K562 (cell line): ENCODE measurements around the gene CEP76. TPM values are rescaled to one million over a fixed set of nuclear protein-coding genes. Genes with fewer than 3 reads are reported as not detected.
A peak's percentile ranks its signal among the peaks of the same experiment; 100 is the strongest.

Experiments
- ATF1 ChIP-seq, 2 experiments: fragments of 450-650 bp in 1 of 2; IDR thresholded peaks; 2 replicates each; pipeline ENCODE4 v1.6.1; 2016; ENCODE audit warnings: missing compliant biosample characterization in 1 of 2, missing genetic modification characterization in 1 of 2
- CREB1 ChIP-seq, 2 experiments: sonication (generic) in 1 of 2; formaldehyde crosslinking in 1 of 2; IDR thresholded peaks; 2 replicates each; pipeline versions ENCODE4 v1.6.1 to v1.8.0; 2012 to 2022; ENCODE audit warnings: inconsistent platforms in 1 of 2, mild to moderate bottlenecking in 1 of 2, missing genetic modification reagents in 1 of 2, moderate library complexity in 1 of 2
- DMBX1 ChIP-seq: fragments of 250-450 bp; sonication (Bioruptor Pico); IDR thresholded peaks from 2 replicates; pipeline ENCODE4 v1.8.0; 2022; ENCODE audit warnings: inconsistent platforms, mild to moderate bottlenecking, moderate library complexity, borderline replicate concordance
- GTF2B ChIP-seq: IDR thresholded peaks from 2 replicates; pipeline ENCODE4 v1.6.1; 2011; ENCODE audit not compliant: insufficient read length; ENCODE audit errors: extremely low read depth
- HMG20A ChIP-seq: fragments of 450-650 bp; formaldehyde crosslinking; conservative IDR thresholded peaks from 2 replicates; pipeline ENCODE4 v1.4.0; 2020; ENCODE audit warnings: mild to moderate bottlenecking, mixed read lengths
- HMGXB4 ChIP-seq: sonication (generic); formaldehyde crosslinking; IDR thresholded peaks from 2 replicates; pipeline ENCODE4 v1.8.1; 2023; ENCODE audit warnings: mild to moderate bottlenecking, missing genetic modification reagents
- IRF2 ChIP-seq: sonication (generic); formaldehyde crosslinking; IDR thresholded peaks from 2 replicates; pipeline ENCODE4 v1.8.1; 2022; ENCODE audit warnings: mild to moderate bottlenecking, missing genetic modification reagents
- MNT ChIP-seq, 2 experiments: fragments of 450-650 bp; conservative IDR thresholded peaks; 2 replicates each; pipeline ENCODE4 v1.6.1; 2017; ENCODE audit warnings: mild to moderate bottlenecking in 2 of 2, moderate library complexity in 2 of 2
- REST ChIP-seq, 2 experiments: fragments of 450-650 bp; formaldehyde crosslinking in 1 of 2; IDR thresholded peaks; 2 replicates each; pipeline versions ENCODE4 v1.4.0 to v1.6.1; 2014 to 2020; ENCODE audit warnings: mild to moderate bottlenecking in 2 of 2, borderline replicate concordance in 1 of 2, low read depth in 1 of 2
- SMARCC2 ChIP-seq: fragments of 450-650 bp; IDR thresholded peaks from 2 replicates; pipeline ENCODE4 v1.6.1; 2017; ENCODE audit warnings: antibody characterized with exemption, moderate library complexity, mild to moderate bottlenecking, low read depth
- STAG1 ChIP-seq: sonication (generic); formaldehyde crosslinking; IDR thresholded peaks from 2 replicates; pipeline ENCODE4 v1.5.0; 2020; ENCODE audit warnings: missing genetic modification reagents, borderline replicate concordance
- STAT5A ChIP-seq: IDR thresholded peaks from 2 replicates; pipeline ENCODE4 v1.6.1; 2012; ENCODE audit warnings: low read length, inconsistent platforms, borderline replicate concordance
- TBP ChIP-seq: optimal IDR thresholded peaks from 2 replicates; pipeline ENCODE3; 2011; ENCODE audit warnings: low read depth, low read length, improper control_type of control experiment
- ZNF239 ChIP-seq: fragments of 250-450 bp; sonication (Bioruptor Pico); IDR thresholded peaks from 2 replicates; pipeline ENCODE4 v1.4.0; 2020; ENCODE audit warnings: mild to moderate bottlenecking
- polyA plus RNA-seq, 8 experiments: library from polyadenylated mRNA; depleted of rRNA in 4 of 8; stranded (reverse) in 5 of 8; unstranded in 3 of 8; fragments of >200 nt; fragmentation: Nextera tagmentation in 2 of 8; fragmentation: Illumina TruSeq in 1 of 8; extraction: Ambion mirVana in 2 of 8; extraction: Trizol in 1 of 8; gene quantifications; 2 replicates each; pipeline versions ENCODE4 v1.2.1 to v1.2.3, GENCODE V29; 2011 to 2014; ENCODE audit warnings: inconsistent platforms in 1 of 8, missing spikeins in 1 of 8
- total RNA-seq, 7 experiments: library from RNA; depleted of rRNA in 6 of 7; stranded (reverse); fragments of >200 nt in 6 of 7; fragmentation: Illumina TruSeq in 2 of 7; extraction: Trizol in 2 of 7; gene quantifications; 2 replicates each; pipeline versions ENCODE4 v1.2.1 to v1.2.3, GENCODE V29; 2011 to 2021; ENCODE audit warnings: low replicate concordance in 1 of 7

Gene CEP76
- total and polyA plus RNA-seq, 9 of the 15 experiments (the other 6 are each of a cell fraction or from before 2014, with no cell fraction given) = 5.3 to 27.3 (median 19.3) TPM

- TF ChIP-seq HMGXB4 (CRISPR knock-in tag) = no peak
- TF ChIP-seq ZNF239 (CRISPR knock-in tag) = no peak
- no peak for TF ChIP-seq TBP
- TF ChIP-seq STAT5A = no peak
- TF ChIP-seq GTF2B = no peak
- peak; percentile 88 for TF ChIP-seq REST (IDR thresholded peaks at IDR 0.05; ENCODE audit: borderline replicate concordance)
- no peak for TF ChIP-seq REST (CRISPR knock-in tag; IDR thresholded peaks at IDR 0.05; ENCODE audit: low read depth)
- TF ChIP-seq SMARCC2 = no peak
- no peak for TF ChIP-seq HMG20A (CRISPR knock-in tag)
- peak; percentile 67; the same call in 1 of the 2 replicates for TF ChIP-seq STAG1 (CRISPR knock-in tag)
- no peak for TF ChIP-seq DMBX1 (CRISPR knock-in tag)
- TF ChIP-seq ATF1 (CRISPR knock-in tag; IDR thresholded peaks at IDR 0.05) = no peak
- no peak for TF ChIP-seq ATF1 (tag; IDR thresholded peaks at IDR 0.05)
- TF ChIP-seq MNT (conservative IDR thresholded peaks at IDR 0.05) = 0 out of 4 replicates have a peak, but pooled peaks of 1 of the 2 experiments have one; percentile 18
- no peak for TF ChIP-seq IRF2 (CRISPR knock-in tag)
- TF ChIP-seq CREB1 (IDR thresholded peaks at IDR 0.05) = no peak
- no peak for TF ChIP-seq CREB1 (CRISPR knock-in tag; IDR thresholded peaks at IDR 0.05)
Observed at GRCh38 chr18:12726774-12727550, 24.4 kb upstream of the CEP76 start (continued).
